GM04504 (cell line): Measurements from ENCODE around the gene IL12RB1.
"Not testable (repeated sequence)": the region's sequence is repeated elsewhere in the genome, so short reads cannot be mapped to it uniquely, and the experiment has no call there.

Experiments used
- DNase-seq: peaks from one replicate; pipeline ENCODE4 v3.0.0-alpha.2; 2012; ENCODE audit warnings: low read depth

The IL12RB1 gene

DNA sequence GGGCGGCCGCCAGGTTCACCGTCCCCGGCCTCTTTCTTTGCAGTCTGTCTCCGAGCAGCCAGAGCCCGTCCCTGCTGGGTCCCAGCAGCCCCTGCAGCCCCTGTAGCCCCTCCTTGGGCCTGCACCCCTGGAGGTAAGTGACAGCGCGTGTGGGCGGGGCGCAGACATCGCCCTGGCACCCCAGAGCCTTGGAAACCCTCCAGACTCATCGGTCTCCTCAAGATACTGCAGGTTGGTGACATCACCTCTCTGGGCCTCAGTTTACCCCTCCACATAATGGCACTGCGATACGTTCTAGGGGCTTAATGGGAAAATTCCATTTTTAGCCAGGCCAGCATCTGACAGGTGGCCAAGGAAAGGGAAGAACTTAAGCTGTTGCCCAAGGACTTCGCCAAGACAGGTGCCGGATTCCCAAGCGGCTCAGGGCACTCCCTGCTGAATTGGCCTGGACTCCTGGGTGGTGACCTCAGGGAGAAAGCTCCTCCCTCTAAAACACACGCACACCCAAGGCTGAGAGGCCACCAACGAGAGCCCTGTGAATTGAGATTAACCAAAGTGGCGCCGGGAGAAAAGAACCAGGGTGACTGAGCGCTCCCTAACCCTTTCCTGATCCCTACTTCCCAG, 24.0 kb upstream of the IL12RB1 start:
- no peak for DNase-seq

GRCh38 chr19:18109733-18110608, 23.2 kb upstream of the IL12RB1 start:
- DNase-seq = no peak

- DNase-seq = no peak
These were observed 22.6 kb upstream of the IL12RB1 start for GRCh38 chr19:18109341-18109732.

GRCh38 chr19:18108897-18109296, 22.2 kb upstream of the IL12RB1 start:
- no peak for DNase-seq

DNA sequence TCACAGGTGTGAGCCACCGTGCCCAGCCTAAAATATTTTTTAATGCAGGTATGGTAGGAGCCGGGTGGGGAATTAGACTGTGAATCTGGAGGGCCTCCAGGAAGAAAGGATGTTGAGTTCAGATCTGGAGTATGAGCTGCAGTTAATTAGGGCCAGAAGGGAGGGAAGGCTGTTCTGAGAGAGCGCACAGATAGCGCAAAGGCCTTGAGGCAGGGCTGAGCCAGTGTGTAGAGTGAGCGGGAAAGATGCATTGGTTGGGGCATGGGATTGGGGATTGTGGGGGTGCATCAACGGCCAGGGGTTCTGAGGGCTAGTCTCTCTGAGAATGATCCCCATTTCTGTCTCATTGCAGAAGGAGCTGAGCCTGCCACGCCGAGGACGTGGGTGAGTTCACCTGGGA, 20.5 kb upstream of the IL12RB1 start:
- no peak for DNase-seq

DNA sequence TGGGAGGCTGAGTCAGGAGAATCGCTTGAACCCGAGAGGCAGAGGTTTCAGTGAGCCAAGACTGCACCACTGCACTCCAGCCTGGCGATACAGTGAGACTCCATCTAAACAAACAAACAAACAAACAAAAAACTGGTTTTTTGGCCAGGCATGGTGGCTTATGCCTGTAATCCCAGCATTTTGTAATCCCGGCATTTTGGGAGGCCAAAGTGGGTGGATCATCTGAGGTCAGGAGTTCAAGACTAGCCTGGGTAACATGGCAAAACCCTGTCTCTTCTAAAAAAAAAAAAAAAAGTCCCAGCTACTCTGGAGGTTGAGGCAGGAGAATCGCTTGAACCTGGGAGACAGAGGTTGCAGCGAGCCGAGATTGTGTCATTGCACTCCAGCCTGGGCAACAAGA, 18.5 kb upstream of the IL12RB1 start:
- DNase-seq = not testable (repeated sequence)

DNA sequence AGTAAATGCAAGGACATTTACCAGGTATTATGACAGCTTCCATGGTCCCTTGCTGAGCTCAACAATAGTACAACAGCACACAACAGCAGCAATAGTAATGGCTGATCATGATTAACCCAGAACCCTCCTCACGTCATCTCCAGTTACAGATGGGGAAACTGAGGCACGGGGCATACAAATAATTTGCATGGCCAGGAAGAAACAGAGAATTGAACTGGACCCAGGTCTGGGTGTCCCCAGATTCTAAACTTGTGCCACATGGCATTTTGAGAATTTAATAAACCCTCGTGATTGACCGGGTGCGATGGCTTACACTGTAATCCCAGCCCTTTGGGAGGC, 18.0 kb upstream of the IL12RB1 start:
- no peak for DNase-seq

DNA sequence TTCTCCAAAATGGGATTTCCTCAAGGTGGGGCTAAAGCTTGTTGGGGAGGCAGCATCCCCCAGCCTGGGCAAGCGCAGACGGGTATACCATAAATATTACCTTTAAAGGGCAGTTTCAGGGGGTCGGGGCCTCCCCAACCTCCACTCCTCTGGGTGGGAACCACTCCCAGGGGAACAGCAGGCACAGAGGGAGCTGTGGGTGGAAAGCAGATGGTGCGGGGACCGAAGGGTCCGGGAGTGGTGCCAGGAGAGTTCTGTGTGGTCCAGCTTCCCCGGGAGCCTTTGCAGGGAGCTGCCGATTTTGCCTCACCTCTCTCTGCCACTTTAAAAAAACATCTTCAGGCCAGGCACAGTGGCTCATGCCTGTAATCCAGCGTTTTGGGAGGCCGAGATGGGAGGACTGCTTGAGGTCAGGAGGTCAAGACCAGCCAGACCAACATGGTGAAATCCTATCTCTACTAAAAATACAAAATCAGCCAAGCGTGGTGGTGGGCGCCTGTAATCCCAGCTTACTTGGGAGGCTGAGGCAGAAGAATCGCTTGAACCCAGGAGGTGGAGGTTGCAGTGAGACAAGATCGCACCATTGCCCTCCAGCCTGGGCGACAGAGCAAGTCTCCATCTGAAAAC, 16.3 kb upstream of the IL12RB1 start:
- DNase-seq = no peak

DNA sequence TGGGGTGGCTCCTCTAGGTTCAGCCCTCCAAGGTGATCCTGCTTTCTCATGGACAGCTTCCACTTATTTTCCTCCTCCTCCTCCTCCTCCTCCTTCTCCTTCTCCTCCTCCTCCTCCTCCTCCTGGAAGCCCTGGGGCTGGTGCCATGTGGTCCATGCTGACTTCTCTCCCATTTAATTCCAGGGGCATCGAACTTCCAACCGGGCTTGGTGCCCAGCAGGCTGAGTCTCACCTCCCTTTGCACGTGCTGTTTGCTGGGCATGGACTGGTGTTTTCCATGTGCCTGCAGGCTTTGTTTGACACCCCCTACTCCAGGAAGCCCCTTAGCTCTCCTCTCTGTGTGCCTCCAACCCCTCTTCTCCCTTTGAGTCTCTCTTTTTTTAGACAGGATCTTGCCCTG, 14.5 kb upstream of the IL12RB1 start:
- DNase-seq = no peak

GRCh38 chr19:18100710-18101109, 14.0 kb upstream of the IL12RB1 start:
- no peak for DNase-seq

- DNase-seq = no peak
These were observed 12.9 kb upstream of the IL12RB1 start for GRCh38 chr19:18099623-18099995.

DNA sequence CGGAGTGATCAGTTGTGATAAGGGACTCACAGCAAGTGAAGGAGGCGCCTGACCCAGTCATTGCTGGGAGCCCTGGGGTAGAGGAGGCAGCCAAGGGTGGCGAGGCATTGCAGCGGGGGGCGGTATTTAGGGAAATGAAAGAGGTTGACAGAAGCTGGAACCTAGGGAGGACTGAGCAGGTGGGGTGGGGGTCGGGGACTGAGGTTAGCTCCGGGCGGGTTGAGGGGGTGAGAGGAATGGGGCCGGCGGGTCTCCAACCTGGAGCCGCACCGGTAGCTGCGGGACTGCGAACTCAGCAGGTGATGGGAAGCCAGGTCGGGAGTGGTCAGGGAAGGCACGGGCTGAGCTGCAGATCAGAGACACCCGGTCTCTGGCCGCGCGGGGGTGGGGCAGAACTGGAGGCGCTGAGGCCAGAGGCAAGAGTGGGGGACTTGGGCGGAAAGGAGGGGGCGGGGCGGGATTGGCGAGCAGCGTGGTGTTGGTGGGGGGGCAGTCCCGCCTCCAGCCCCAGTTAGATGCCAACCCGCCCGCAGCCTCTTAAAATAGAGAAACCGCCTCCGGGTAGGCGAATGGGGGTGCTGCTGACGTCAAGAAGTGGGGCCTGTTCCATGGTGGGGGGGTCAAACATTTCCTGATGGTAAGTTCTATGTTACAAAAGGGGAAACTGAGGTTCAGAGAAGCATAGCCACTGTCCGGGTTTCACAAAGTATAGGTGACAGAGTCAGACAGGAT, 12.3 kb upstream of the IL12RB1 start:
- no peak for DNase-seq

GRCh38 chr19:18097993-18098890, 11.5 kb upstream of the IL12RB1 start:
- DNase-seq = no peak

- DNase-seq = no peak
These were observed 10.7 kb upstream of the IL12RB1 start, which contains the start of gene MAST3 for GRCh38 chr19:18097217-18097992. Gene MAST3, plus strand, starts transcription at chr19:18097778. Its CDS starts 15 bp downstream, at chr19:18097793.

GRCh38 chr19:18096258-18096657, 9.5 kb upstream of the IL12RB1 start:
- DNase-seq = no peak

DNA sequence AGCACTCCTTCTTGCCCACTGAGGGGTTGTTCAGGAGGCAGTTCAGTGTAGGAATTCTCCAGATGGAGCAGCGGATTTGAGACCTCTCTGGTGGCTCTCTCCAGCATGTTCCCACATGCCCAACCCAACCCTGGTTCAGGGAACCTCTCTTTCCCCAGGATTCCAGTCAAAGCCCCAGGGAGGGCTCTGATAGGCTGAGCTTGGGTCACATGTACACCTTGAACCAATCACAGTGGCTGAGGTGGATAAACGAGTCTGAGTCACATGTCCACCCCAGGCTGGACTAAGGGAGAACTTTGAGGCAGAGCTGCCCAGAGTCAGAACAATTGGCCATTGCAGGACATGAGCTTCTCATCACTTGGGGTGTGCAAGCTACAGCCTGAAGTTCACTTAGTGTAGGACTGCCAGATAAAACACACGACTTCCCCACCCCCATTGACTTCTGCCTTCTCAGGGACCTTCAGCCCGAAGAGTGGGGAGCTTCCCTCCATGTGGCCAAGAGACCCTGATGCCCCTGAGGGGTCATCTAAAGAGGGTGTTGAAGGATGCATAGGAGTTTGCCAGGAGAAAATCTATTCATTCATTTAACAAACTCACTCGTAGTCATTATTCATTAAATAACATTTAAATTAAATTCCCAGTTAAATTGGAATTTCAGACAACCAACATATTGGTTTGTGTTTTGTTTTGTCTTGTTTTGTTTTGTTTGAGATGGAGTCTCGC, 6.9 kb upstream of the IL12RB1 start:
- no peak for DNase-seq

GRCh38 chr19:18091217-18091608, 4.5 kb upstream of the IL12RB1 start:
- DNase-seq = no peak

- no peak for DNase-seq
These were observed 3.9 kb upstream of the IL12RB1 start for GRCh38 chr19:18090545-18091216.

DNA sequence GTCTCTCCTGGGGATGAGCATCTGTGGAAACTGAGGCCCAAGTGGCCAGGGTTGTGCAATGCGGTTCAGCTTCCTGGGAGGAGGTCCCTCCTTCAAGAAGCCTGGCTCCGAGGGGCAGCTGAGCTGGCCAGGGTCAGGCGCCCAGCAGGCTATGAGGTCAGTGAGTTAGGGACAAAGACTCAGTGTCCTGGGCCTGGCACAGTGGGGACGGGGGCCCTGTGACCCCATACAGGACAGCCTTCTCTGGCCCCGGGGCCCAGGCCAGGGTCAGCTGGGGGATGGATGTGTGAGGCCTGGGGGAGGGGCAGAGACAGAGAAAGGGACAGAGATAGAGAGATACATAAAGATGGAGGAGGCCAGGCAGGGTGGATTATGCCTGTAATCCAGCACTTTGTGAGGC, 3.0 kb upstream of the IL12RB1 start:
- no peak for DNase-seq
